ENCODE measurements around the gene RALA. TPM values are rescaled to one million over a fixed set of nuclear protein-coding genes. Genes with fewer than 3 reads are reported as not detected.
"Not testable (repeated sequence)": the region's sequence is repeated elsewhere in the genome, so short reads cannot be mapped to it uniquely, and the experiment has no call there.

The RALA gene
- total and polyA plus RNA-seq, 10 donors, result 10.0 to 26.6 (median 19.7) TPM

- peaks cover 0 to 7% (median 0%) of the 10 kb centered on the region in 6 donors for H3K36me3 ChIP-seq
- peaks cover 0 to 20% (median 0%) of the 10 kb centered on the region in 6 donors for H3K4me1 ChIP-seq
- TF ChIP-seq POLR2A (IDR thresholded peaks at IDR 0.05) (no peak), CTCF (IDR thresholded peaks at IDR 0.05 in 8 of 11, conservative IDR thresholded peaks at IDR 0.05 in 3 of 11) (no peak), POLR2AphosphoS5 (IDR thresholded peaks at IDR 0.05) (no peak)
- no peak for DNase-seq
- no peak overlapping the region for H3K4me3 ChIP-seq
- no peak overlapping the region for H3K27ac ChIP-seq
- WGBS, 5 donors, result 61 to 83% (median 72%) methylated on average over 3 of the region's 3 CpGs
- intact Hi-C loops (cut with DNase I; ENCODE audit: low total_unique reads), result no loop called here
- H3K9me3 ChIP-seq, result peaks cover 0 to 11% (median 6%) of the 10 kb centered on the region in 8 donors
- no peaks in the 10 kb centered on the region for H3K27me3 ChIP-seq (replicated peaks in 1 of 7)
Observed at GRCh38 chr7:39667341-39667923, 44.1 kb downstream of the RALA start.

- WGBS, 5 donors, result 88 to 98% (median 96%) methylated on average over 4 of the region's 4 CpGs
- H3K36me3 ChIP-seq; intact Hi-C loops (cut with DNase I; ENCODE audit: low total_unique reads); H3K4me3 ChIP-seq; H3K27ac ChIP-seq; H3K9me3 ChIP-seq; H3K27me3 ChIP-seq (replicated peaks in 1 of 7); DNase-seq: not testable (repeated sequence)
- H3K4me1 ChIP-seq, result peaks cover 0 to 20% (median 0%) of the 10 kb centered on the region in 6 donors
Observed at GRCh38 chr7:39668280-39668679, 44.9 kb downstream of the RALA start.

GRCh38 chr7:39670052-39670451, 46.7 kb downstream of the RALA start:
- Histone ChIP-seq H3K4me1 (peaks cover 0 to 20% (median 4%) of the 10 kb centered on the region in 6 donors), H3K27ac (no peak overlapping the region), H3K9me3 (no peaks in the 10 kb centered on the region), H3K27me3 (replicated peaks in 1 of 7) (no peaks in the 10 kb centered on the region), H3K36me3 (no peaks in the 10 kb centered on the region), H3K4me3 (no peak overlapping the region)
- 96 to 100% (median 97%) methylated on average over 2 of the region's 2 CpGs for WGBS, 5 donors
- DNase-seq, result no peak
- TF ChIP-seq POLR2A (IDR thresholded peaks at IDR 0.05) (no peak), POLR2AphosphoS5 (IDR thresholded peaks at IDR 0.05) (no peak), CTCF (IDR thresholded peaks at IDR 0.05 in 8 of 11, conservative IDR thresholded peaks at IDR 0.05 in 3 of 11) (no peak)
- intact Hi-C loops (cut with DNase I; ENCODE audit: low total_unique reads), result no loop called here

GRCh38 chr7:39670934-39671333, 47.6 kb downstream of the RALA start:
- peaks cover 0 to 3% (median 0%) of the 10 kb centered on the region in 6 donors for H3K36me3 ChIP-seq
- H3K4me3 ChIP-seq, result no peak overlapping the region
- DNase-seq, result no peak
- TF ChIP-seq POLR2A (IDR thresholded peaks at IDR 0.05) (no peak), POLR2AphosphoS5 (IDR thresholded peaks at IDR 0.05) (no peak), CTCF (IDR thresholded peaks at IDR 0.05 in 8 of 11, conservative IDR thresholded peaks at IDR 0.05 in 3 of 11) (no peak)
- peaks cover 0 to 20% (median 4%) of the 10 kb centered on the region in 6 donors for H3K4me1 ChIP-seq
- no peaks in the 10 kb centered on the region for H3K9me3 ChIP-seq
- 0 to 98% (median 34%) methylated on average over 1 of the region's 1 CpG for WGBS, 5 donors
- intact Hi-C loops (cut with DNase I; ENCODE audit: low total_unique reads), result no loop called here
- no peak overlapping the region for H3K27ac ChIP-seq
- H3K27me3 ChIP-seq (replicated peaks in 1 of 7), result no peaks in the 10 kb centered on the region
